ENCODE measurements around the gene SKIC8. TPM values are rescaled to one million over a fixed set of nuclear protein-coding genes. Genes with fewer than 3 reads are reported as not detected.

Gene SKIC8
- total RNA-seq, 2 donors from 2014 or later = 35.9 to 47.0 TPM

GRCh38 chr15:78335985-78336384 is 36.6 kb upstream of the SKIC8 start:
- Histone ChIP-seq H3K4me3 (no peak overlapping the region), H3K27me3 (peaks cover 22% of the 10 kb centered on the region), H3K27ac (no peak overlapping the region), H3K9me3 (no peaks in the 10 kb centered on the region), H3K4me1 (peaks cover 5% of the 10 kb centered on the region), H3K36me3 (no peaks in the 10 kb centered on the region), H3K9ac (ENCODE audit: low read depth in 2 of 2, low read length in 2 of 2) (no peak overlapping the region)
- TF ChIP-seq, protein P1, sequence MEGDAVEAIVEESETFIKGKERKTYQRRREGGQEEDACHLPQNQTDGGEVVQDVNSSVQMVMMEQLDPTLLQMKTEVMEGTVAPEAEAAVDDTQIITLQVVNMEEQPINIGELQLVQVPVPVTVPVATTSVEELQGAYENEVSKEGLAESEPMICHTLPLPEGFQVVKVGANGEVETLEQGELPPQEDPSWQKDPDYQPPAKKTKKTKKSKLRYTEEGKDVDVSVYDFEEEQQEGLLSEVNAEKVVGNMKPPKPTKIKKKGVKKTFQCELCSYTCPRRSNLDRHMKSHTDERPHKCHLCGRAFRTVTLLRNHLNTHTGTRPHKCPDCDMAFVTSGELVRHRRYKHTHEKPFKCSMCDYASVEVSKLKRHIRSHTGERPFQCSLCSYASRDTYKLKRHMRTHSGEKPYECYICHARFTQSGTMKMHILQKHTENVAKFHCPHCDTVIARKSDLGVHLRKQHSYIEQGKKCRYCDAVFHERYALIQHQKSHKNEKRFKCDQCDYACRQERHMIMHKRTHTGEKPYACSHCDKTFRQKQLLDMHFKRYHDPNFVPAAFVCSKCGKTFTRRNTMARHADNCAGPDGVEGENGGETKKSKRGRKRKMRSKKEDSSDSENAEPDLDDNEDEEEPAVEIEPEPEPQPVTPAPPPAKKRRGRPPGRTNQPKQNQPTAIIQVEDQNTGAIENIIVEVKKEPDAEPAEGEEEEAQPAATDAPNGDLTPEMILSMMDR (IDR thresholded peaks at IDR 0.05) = no peak
- no peak for DNase-seq
- intact Hi-C loops (cut with DNase I) = no loop called here

DNA sequence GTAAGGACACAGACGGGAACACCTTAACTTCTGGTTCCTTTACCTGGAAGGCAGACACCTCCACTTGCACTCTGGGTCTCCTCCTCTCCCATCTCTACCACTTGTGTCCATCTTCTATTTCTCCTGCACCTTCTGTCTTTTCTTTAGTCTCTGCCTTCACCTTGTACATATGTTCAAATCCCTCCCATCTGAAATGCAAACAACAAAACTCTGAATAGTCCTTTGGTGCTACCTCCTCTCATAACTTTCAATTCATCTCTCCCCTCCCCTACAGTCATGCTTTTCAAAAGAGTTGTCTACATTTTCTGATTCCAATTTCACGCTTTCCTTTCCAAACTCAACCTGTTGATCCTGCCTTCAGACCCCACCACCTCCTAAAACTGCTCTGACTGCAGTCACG is 35.4 kb upstream of the SKIC8 start:
- no peak overlapping the region for H3K4me3 ChIP-seq
- H3K36me3 ChIP-seq = no peaks in the 10 kb centered on the region

GRCh38 chr15:78329625-78330024 is 30.2 kb upstream of the SKIC8 start:
- no peaks in the 10 kb centered on the region for H3K27me3 ChIP-seq
- H3K9me3 ChIP-seq = no peaks in the 10 kb centered on the region
- TF ChIP-seq, protein P1 (IDR thresholded peaks at IDR 0.05) = no peak
- no peak for DNase-seq
- H3K4me1 ChIP-seq = no peaks in the 10 kb centered on the region
- no peak overlapping the region for H3K4me3 ChIP-seq
- intact Hi-C loops (cut with DNase I) = no loop called here
- no peak overlapping the region for H3K27ac ChIP-seq
- H3K9ac ChIP-seq (ENCODE audit: low read depth in 2 of 2, low read length in 2 of 2) = no peak overlapping the region
- H3K36me3 ChIP-seq = no peaks in the 10 kb centered on the region

More for the DNA sequence above, 35.4 kb upstream of the SKIC8 start:
- no peaks in the 10 kb centered on the region for H3K4me1 ChIP-seq
- no peak overlapping the region for H3K27ac ChIP-seq
- DNase-seq = no peak
- no peak overlapping the region for H3K9ac ChIP-seq (ENCODE audit: low read depth in 2 of 2, low read length in 2 of 2)
- intact Hi-C loops (cut with DNase I) = no loop called here
- TF ChIP-seq, protein P1 (IDR thresholded peaks at IDR 0.05) = no peak
- H3K27me3 ChIP-seq = peaks cover 11% of the 10 kb centered on the region
- no peaks in the 10 kb centered on the region for H3K9me3 ChIP-seq

GRCh38 chr15:78327466-78327865 is 28.1 kb upstream of the SKIC8 start:
- no peak overlapping the region for H3K4me3 ChIP-seq
- H3K36me3 ChIP-seq = no peaks in the 10 kb centered on the region
- no peak overlapping the region for H3K27ac ChIP-seq
- TF ChIP-seq, protein P1 (IDR thresholded peaks at IDR 0.05) = no peak
- no peaks in the 10 kb centered on the region for H3K9me3 ChIP-seq
- H3K9ac ChIP-seq (ENCODE audit: low read depth in 2 of 2, low read length in 2 of 2) = no peak overlapping the region
- intact Hi-C loops (cut with DNase I) = no loop called here
- H3K4me1 ChIP-seq = no peaks in the 10 kb centered on the region
- H3K27me3 ChIP-seq = no peaks in the 10 kb centered on the region
- no peak for DNase-seq

DNA sequence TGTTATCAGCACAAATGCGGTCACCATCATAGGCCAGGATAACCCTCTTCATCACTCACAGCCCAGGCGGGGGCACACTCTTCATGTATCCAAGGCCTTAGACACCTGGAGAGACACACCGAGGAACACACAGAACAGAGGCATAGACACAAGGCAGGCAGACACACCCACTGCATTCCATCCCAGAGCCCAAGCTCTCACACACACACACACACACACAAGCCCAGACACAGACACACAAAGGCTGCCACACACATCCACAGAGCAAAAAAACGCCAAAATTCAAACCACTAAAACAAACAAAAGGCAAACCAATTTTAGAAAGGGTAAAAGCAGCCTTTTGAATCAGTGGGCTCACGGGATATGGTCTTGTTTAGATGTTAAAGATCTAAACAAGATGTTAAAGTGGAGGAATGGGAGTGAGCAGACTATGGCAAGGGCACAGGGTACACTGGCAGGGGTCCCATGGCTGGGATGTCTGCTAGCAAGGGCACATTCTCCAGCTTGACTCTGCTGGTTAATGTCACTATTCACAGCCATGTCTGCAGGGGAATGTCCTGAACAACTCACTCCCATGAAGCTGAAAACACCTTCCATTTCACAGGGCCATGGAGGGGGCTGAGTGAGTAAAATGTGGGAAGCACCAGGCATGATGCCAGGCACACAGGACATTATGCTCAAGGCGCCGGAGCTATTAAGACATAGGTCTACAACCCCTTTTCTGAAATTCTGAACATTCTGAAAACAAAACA is 25.9 kb upstream of the SKIC8 start:
- intact Hi-C loops (cut with DNase I) = no loop called here
- Histone ChIP-seq H3K9ac (ENCODE audit: low read depth in 2 of 2, low read length in 2 of 2) (no peak overlapping the region), H3K4me1 (no peaks in the 10 kb centered on the region), H3K4me3 (no peak overlapping the region), H3K27ac (no peak overlapping the region), H3K9me3 (no peaks in the 10 kb centered on the region), H3K36me3 (no peaks in the 10 kb centered on the region), H3K27me3 (no peaks in the 10 kb centered on the region)
- no peak for DNase-seq
- TF ChIP-seq, protein P1 (IDR thresholded peaks at IDR 0.05) = no peak
